GM19035 (cell line): ENCODE data around the gene BCL2L13.

Experiments
- ATAC-seq: cut with Tn5 transposase; IDR thresholded peaks from one replicate; pipeline ENCODE4 v1.9.1; 2021; ENCODE audit not compliant: unreplicated experiment

Gene BCL2L13, protein sequence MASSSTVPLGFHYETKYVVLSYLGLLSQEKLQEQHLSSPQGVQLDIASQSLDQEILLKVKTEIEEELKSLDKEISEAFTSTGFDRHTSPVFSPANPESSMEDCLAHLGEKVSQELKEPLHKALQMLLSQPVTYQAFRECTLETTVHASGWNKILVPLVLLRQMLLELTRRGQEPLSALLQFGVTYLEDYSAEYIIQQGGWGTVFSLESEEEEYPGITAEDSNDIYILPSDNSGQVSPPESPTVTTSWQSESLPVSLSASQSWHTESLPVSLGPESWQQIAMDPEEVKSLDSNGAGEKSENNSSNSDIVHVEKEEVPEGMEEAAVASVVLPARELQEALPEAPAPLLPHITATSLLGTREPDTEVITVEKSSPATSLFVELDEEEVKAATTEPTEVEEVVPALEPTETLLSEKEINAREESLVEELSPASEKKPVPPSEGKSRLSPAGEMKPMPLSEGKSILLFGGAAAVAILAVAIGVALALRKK

DNA sequence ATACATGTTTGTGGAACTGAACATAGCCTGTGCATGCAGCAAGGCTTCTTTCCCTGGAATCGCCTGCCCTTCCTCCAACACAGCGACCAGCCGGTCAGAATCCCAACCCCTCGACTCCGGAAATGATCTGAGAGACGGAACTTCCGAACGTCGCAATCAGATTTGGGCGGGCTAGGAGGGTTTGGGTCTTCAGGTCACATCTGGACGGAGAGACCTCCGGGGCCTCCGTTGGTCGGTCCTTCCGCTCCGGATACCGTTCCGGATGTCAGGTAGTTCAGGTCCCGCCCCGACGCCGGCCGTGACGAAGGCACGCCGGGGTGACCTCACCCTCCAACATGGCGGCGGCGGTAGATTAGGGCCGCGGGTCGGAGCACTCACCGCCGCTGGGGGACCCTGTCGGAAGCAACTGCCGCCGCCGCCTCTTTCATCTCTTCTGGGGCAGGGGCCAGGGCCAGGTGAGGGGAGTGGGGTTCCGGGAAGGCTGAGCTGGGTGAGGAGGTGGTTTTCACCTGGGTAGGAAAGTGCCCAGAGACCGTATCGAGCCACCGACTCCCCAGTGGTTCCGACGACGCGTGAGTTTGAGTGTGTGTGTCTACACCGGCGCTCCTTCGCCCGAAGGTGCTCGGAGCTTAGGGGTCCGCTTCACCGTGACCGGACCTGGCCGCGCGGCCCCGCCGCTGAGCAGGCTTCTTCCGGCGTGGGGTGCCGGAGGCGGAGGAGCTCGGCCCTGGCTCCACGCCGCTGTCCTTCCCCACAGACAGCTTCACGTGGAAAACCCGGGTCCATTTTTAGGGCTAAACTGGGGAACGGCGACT lies at the start of gene BCL2L13:
Gene BCL2L13 (plus strand): TSS at position 326 of the 815 bp plus-strand sequence. CDS start 16,955 bp downstream, outside the sequence.
- peak; percentile 95 for ATAC-seq

DNA sequence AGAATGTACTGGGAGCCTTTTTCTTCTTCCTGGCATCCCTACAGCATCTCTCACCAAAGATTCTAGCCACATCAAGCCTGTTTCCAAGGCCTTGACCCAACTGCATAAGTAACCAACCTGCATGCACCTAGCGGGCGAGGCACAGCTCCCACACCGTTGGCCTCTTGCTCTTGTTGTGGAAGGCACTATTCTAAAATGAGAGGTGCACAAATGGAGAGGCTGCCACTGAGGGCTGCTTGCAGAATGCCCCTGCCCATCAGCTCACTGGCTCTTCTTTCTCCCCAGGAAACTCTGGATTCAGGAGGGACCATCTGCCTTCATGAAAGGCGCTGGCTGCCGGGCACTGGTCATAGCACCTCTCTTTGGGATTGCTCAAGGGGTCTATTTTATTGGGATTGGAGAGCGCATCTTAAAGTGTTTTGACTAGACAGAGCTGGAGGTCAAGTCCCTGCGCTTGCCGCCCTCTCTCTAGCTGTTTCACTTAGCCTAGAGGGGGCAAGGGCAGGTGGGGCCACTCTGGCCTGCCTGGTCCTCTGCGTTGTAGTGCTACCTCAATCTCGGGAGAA lies 48.7 kb upstream of the BCL2L13 start:
- ATAC-seq, result no peak

DNA sequence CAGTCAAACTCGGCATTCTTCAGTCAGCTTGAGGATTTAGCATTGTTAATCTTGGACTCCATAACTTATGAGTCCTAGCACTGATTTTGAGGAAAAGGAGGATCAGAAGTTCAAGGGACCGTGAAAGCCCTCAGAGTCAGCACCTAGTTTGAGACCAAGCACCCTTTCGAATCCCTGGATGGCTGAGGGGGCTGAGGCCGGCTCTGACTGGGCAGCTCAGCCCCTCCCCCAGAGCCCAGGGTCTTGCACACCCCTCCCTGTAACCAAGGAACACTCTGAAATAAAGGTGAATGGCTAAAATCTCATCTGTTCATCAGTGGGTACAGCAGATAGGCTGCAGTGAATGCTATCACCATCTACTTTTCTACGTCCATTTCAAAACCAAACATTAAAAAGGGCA lies 48.0 kb upstream of the BCL2L13 start:
- no peak for ATAC-seq

DNA sequence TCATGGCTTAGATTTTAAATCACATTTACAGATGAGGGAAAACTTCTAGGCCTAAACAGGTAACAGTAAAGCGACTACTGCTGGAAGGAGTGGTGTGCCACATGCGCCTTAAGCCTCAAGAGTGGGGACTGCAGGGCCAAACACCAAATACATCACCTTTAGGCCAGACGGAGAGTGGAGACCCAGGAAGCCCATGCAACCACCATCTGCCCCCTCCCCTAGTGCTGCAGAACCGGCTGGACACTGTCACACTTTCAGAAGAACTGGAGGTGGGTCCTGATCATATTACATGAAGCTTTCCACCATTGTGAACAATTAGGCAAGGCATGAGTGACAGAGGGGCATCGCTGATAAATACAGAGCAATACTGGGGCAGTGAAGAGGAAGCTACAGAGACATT lies 46.4 kb upstream of the BCL2L13 start:
- ATAC-seq, result no peak

DNA sequence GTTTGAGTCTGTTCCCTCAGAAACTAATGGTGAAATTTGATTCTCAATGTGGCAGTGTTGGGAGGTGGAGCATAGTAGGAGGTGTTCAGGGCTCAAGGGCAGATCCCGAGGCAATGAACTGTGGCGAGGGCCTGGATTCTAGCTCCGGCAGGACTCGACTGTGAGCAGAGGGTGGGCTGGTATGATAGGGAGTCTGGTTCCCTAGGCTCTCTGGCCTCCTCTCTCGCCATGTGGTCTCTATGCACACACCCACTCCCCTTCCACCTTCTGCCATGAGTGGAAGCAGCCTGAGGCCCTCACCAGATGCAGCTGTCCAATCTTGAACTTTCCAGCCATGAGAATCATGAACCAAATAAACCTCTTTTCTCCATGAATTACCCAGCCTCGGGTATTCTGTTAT lies 42.3 kb upstream of the BCL2L13 start:
- no peak for ATAC-seq

DNA sequence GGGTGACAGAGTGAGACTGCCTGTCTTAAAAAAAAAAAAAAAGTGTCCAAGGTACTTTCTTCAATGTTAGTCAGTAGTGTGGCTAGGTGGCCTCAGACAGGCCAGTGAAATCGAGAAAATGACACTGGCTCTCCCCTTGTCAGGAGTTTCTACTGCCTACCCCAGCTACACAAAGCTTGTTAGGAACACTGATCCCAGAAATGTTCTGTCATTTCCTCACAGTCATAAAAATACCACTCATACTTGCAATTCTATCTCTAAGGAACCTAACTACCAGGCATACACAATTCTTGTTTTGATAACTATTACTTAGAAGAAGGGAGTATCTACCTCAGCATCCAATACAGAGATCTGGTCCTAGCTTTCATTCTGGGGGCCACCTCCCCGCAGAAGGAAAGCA lies 41.3 kb upstream of the BCL2L13 start:
- no peak for ATAC-seq

DNA sequence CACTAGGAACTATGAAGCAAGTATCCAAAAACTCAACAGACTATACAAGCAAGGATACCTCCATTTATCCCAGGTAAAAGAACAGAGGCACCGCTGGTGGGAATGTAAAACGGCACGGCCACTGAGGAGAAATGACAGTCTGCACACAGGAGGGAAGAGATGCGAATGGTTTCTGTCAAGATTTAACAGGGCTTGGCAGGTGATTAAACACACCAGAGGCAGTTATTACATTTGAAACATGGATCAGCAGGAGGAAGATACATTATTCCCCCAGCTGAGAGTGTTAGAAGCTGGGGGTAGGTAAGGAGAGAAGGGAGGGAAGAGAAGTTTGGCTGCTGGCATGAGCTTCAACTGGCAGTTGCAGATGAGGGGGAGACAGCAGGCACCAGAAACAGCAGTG lies 40.2 kb upstream of the BCL2L13 start:
- no peak for ATAC-seq

DNA sequence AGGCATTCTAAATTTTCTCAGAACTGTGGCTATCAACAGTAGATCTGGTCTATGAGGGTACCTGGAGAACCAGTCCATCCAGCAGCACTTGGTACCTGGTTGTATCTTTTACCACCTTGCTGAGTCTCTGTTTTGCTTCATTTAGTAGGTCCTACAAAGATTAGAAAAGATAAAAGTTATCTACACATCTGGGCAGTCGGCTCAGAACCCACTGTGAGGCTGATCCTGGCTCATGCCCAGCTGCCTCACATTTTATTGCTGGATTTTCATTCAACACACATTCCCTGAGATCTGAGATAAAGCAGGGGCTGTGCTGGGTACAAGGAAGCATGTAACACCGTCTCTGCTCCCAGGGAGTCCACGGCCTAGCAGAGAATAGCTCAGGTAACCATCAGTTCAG lies 37.5 kb upstream of the BCL2L13 start:
- ATAC-seq, result no peak

DNA sequence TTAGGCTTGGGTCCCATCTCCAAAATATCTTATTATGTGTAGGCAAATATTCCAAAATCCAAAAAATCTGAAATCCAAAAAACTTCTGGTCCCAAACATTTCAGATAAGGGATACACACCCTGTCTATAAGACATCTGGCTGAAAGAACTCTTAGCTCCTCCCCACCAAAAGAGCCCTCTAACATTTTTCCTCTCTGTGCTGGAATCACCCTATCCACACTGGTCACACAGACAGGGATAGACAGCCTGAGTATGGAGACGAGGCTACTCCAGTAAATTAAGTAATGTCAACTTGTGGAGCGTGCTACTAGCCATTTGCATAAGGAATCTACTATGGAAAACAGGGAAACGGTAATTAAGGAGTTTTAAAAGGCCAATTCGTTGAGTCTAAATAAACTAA lies 34.9 kb upstream of the BCL2L13 start:
- ATAC-seq, result no peak

DNA sequence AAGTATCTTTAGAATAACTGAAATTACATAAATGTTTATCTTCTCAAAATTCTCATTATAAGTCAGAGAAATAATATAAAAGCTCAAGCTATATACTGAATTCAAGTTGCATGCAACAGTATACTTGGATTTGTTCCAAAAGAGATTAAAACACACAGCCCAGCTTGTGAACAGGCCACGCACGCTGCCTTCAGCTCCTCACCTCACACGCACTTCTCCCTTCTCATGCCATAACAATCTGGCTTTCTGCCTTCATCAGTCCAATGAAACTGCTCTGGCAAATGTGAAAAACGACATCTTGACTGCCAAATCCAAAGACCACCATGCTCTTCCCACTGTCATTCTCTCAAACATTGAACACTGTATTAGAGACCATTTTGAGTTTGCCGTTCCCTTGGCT lies 32.1 kb upstream of the BCL2L13 start:
- ATAC-seq, result no peak

DNA sequence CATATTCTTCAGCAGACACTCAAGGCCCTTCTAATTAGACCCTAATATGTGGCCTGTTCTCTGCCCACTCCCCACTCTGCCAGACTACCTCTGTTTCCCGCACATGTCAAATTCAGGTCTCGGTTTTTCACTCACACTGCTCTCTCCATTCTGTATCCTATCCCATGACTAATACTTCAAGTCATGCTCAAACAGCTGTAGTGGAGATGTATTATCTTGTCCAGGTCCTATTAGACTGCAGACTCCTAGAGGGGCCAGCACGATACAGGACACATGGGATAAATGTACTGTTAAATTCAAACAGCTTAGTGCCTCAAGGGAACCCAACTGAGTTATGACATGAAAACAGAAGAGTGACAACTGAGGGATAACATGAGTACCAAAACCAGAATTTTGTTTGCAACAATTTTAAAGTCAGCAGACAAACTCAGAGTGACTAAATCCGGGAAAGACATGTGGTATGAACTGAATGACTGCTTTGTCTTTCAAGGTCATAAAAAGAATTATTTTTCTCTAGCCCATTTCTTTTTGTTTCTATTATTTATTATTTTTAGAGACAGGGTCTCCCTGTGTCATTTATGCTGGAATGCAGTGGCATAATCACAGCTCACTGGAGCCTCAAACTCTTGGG lies 30.6 kb upstream of the BCL2L13 start:
- ATAC-seq, result no peak

DNA sequence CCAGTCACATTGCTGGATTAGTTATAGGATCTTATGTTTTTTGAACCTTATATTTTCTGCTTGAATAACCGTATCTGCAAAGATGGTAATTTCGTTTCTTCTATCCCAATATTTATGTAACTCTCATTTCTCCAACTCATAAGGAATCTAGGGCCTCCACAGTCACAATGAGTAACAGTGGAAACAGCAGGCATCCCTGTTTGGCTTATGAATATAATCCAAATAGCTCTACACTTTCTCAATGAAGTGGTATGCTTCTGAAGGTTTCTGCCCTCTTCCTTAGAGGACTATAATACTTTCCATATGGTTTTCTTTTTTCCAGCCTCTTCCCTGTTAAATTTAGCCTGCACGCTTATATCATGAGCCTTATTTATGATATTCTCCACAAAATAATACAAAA lies 26.5 kb upstream of the BCL2L13 start:
- no peak for ATAC-seq

DNA sequence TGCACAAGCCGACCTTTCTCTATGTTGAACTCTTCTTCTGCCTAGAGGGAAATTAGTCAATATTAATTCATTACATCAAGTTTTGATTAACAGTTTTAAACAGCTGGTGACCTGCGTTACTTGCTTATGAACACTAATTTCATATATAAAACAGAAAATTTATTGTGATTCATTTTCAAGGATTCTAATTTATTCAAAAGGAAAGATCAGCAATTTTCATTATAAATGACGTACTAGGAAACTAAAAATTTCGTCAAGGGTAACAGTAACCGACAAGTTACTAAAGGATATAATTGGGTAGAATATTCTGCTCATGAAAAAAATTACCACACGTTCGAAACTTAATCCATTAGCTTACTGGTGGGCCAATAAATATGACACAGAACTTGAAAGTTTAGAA lies 25.3 kb upstream of the BCL2L13 start:
- no peak for ATAC-seq

DNA sequence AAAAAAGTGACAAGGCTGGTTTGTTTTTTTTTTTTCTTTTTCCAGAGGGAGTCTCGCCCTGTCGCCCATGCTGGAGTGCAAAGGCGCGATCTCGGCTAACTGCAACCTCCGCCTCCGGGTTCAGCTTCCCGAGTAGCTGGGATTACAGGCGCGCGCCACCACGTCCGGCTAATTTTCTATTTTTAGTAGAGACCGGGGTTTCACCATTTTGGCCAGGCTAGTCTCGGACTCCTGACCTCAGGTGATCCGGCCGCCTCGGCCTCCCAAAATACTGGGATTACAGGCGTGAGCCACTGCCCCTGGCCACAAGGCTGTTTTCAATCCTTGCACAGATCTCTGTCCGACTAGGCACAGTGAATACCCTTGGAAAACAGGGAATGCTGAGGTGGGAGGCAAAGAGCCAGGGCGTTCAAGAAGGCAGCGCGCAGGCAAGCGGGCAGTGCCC lies 10.6 kb upstream of the BCL2L13 start:
- no peak for ATAC-seq

DNA sequence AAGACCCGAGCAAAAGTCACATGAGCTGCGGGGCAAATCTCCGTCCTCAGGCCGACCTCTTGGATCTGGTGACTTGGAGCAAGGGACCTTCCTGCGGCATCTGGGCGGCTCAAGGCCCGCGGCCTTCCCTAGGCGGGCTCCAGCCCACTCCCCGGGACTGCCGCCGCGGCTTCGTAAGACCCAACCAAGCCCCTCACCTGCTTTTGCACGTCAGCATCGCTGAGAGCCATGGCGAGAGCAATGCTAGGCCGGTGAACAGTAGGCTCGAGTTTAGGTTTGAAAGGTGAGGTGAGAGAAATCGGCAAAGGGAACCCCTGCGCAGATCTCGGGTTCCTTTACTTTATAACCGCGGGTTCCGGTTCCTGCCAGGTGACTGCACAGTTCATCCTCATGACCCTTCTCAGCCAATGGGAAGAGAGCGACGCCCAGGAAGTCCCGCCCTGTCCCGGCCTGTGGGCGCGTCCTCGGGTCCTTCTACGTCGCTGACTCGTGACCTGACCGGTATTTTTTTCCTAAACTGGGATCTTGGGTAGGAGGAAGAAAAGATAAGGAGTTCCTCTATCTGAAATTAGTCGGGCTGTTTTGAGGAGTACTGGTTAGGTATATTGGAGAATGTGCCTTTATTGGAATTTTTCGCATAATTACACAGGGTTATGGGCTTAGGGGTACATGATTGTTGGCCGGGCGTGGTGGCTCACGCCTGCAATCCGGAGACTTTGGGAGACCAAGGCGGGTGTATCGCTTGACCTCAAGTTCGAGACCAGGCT lies 10.0 kb upstream of the BCL2L13 start, which contains the start of gene ATP6V1E1:
Gene ATP6V1E1 (minus strand): TSS at position 344 of the 767 bp plus-strand sequence. CDS start 114 bp downstream, at position 230.
- peak; percentile 100 for ATAC-seq

DNA sequence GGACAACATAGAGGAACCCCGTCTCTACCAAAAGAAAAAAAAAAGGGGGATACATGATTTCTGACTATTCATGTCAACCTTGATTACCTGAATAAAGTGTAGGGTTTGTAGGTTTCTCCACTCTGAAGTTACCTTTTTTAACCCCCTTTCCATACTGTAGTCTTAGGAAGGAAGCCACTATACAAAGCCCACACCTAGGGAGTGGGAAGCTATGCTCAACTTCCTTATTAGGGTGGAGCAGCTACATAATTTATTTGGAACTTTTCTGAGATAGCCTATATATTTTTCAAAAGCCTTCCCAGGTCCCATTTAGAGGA lies 9.4 kb upstream of the BCL2L13 start:
- ATAC-seq, result no peak

DNA sequence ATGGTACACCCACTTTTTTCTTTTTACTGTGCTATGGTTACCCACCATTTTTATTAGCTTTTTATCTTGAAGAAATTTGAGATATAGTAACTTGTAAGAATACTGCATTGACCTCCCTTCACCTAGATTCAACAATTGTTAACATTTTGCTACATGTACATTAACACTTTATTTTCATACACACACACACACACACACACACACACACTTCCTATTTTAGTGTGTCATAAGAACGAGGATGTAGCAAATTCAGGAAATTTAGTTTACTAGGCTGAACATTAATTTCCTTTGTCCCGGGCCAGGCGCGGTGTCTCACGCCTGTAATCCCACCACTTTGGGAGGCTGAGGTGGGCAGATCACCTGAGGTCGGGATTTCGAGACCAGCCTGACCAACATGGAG lies 8.9 kb upstream of the BCL2L13 start:
- ATAC-seq, result no peak

DNA sequence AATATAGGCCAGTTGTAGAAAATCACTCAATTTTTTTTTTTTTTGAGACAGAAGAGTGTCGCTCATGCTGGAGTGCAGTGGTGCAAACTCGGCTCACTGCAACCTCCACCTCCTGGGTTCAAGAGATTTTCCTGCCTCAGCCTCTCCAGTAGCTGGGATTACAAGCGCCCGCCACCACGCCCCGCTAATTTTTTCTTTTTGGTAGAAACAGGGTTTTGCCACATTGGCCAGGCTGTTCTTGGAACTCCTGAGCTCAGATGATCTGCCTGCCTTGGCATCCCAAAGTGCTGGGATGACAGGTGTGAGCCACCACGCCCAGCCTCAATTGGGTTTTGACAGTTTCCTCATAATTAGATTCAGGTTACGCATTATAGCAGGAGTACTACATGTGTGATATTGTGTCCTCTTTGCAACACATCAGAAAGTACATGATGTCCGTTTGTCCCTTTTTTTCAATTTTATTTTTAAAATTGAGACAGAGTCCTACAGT lies 7.4 kb upstream of the BCL2L13 start:
- no peak for ATAC-seq

DNA sequence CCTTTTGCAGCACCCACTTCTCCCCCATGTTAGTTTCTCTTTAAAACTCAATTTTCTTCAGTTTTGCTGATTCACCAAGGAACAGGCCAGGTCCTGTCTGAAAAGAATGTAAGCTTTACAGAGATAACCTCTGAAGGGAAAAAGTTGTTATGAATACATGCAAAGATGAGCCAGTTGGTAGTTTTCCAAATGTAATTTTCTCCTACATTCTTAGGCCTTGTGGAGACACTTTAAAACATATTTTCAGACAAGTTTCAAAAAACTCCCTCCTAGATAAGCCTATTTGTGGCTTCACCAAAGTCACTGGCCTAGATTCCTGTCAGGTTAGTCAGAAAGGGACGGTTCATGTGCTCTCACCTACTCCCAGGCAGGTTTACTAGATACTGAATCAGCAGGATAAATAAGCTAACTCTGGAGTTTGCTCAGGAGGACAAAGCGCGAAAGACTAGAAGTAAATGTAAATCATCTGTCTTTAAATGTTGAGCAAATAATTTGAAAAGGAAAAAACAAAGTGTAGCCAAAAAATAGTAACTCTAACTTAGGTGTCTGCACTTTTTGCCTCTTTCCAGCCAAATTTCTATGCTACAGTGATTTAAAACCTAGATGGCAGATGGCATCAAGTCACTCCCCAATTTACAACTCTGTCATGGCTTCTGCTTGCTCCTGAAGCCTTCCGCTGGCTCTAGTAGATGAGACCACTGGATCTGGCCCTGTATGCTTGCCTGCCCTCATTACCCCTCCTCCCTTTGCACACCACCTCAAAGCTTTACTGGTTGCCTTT lies 5.2 kb upstream of the BCL2L13 start:
- ATAC-seq, result no peak

DNA sequence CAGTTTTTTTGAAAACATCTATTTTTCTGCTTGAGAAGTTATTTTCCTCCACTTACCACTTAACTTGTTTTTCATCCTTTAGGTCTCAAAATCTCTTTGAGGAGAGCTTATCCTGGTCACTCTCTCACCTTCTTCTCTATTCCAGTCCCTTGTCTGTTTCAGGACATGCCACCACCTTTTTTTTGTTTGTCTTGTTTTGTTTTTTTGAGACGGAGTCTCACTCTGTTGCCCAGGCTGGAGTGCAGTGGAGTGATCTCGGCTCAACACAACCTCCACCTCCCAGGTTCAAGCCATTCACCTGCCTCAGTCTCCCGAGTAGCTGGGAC lies 4.6 kb upstream of the BCL2L13 start:
- no peak for ATAC-seq
